Suprapubic skin (tissue), 4 donors: ENCODE data around the gene CYP27A1. TPM values are rescaled to one million over a fixed set of nuclear protein-coding genes. Genes with fewer than 3 reads are reported as not detected.

ENCODE experiments used
- DNase-seq, 2 donors: peaks; one replicate each; pipeline ENCODE4 v3.0.0-alpha.2; 2019; ENCODE audit warnings: low spot score in 2 of 2
- H3K27ac ChIP-seq: fragments of 200-600 bp; sonication (generic); one replicate; pipeline ENCODE4 v1.5.1; 2019
- H3K27me3 ChIP-seq: fragments of 200-600 bp; sonication (generic); one replicate; pipeline ENCODE4 v1.5.1; 2019
- H3K36me3 ChIP-seq: fragments of 200-600 bp; sonication (generic); one replicate; pipeline ENCODE4 v1.5.1; 2019
- H3K4me1 ChIP-seq: fragments of 200-600 bp; sonication (generic); one replicate; pipeline ENCODE4 v1.5.1; 2019
- H3K4me3 ChIP-seq: fragments of 200-600 bp; sonication (generic); one replicate; pipeline ENCODE4 v1.5.1; 2019; ENCODE audit warnings: mild to moderate bottlenecking
- H3K9me3 ChIP-seq: fragments of 200-600 bp; sonication (generic); one replicate; pipeline ENCODE4 v1.5.1; 2019
- CTCF ChIP-seq, 2 donors: fragments of 200-600 bp in 1 of 2; fragments of 450-650 bp in 1 of 2; sonication (generic) in 1 of 2; IDR thresholded peaks; one replicate each; pipeline ENCODE4 v1.5.1; 2016 to 2019; ENCODE audit warnings: antibody characterized with exemption in 2 of 2, mild to moderate bottlenecking in 1 of 2, moderate library complexity in 1 of 2
- EP300 ChIP-seq: sonication (generic); formaldehyde crosslinking; IDR thresholded peaks from one replicate; pipeline ENCODE4 v1.6.1; 2017; ENCODE audit warnings: antibody characterized with exemption
- POLR2A ChIP-seq, 2 donors: fragments of 450-650 bp; IDR thresholded peaks; one replicate each; pipeline ENCODE4 v1.6.1; 2017; ENCODE audit warnings: antibody characterized with exemption in 2 of 2, mild to moderate bottlenecking in 2 of 2, moderate library complexity in 2 of 2
- POLR2AphosphoS5 ChIP-seq, 3 donors: sonication (generic); formaldehyde crosslinking; IDR thresholded peaks; one replicate each; pipeline ENCODE4 v1.6.1; 2017; ENCODE audit warnings: antibody characterized with exemption in 3 of 3
- WGBS: methylation state at CpG from one replicate; pipeline ENCODE4 v1.1.5; 2018; 5-methylcytosine and 5-hydroxymethylcytosine counted together
- total RNA-seq, 4 donors: library from RNA; depleted of rRNA; stranded (reverse); fragments of >200 nt; gene quantifications; one replicate each; pipeline ENCODE4 v1.1.0, GENCODE V29; 2016

The CYP27A1 gene
- total RNA-seq, 4 donors from 2014 or later, result 17.4 to 30.7 (median 21.8) TPM

GRCh38 chr2:218854860-218855259 is 72.9 kb downstream of the CYP27A1 start:
- H3K4me3 ChIP-seq, result no peak overlapping the region
- DNase-seq, result peak in 1 of 2 donors; percentile 72
- TF ChIP-seq CTCF (IDR thresholded peaks at IDR 0.05), result no peak
- TF ChIP-seq EP300, result no peak
- TF ChIP-seq POLR2A (IDR thresholded peaks at IDR 0.05), result no peak
- 61% methylated on average over 5 of the region's 5 CpGs for WGBS
- peaks cover 62% of the 10 kb centered on the region for H3K27me3 ChIP-seq
- H3K27ac ChIP-seq, result no peak overlapping the region
- H3K9me3 ChIP-seq, result no peaks in the 10 kb centered on the region
- H3K4me1 ChIP-seq, result peaks cover 27% of the 10 kb centered on the region
- no peaks in the 10 kb centered on the region for H3K36me3 ChIP-seq

DNA sequence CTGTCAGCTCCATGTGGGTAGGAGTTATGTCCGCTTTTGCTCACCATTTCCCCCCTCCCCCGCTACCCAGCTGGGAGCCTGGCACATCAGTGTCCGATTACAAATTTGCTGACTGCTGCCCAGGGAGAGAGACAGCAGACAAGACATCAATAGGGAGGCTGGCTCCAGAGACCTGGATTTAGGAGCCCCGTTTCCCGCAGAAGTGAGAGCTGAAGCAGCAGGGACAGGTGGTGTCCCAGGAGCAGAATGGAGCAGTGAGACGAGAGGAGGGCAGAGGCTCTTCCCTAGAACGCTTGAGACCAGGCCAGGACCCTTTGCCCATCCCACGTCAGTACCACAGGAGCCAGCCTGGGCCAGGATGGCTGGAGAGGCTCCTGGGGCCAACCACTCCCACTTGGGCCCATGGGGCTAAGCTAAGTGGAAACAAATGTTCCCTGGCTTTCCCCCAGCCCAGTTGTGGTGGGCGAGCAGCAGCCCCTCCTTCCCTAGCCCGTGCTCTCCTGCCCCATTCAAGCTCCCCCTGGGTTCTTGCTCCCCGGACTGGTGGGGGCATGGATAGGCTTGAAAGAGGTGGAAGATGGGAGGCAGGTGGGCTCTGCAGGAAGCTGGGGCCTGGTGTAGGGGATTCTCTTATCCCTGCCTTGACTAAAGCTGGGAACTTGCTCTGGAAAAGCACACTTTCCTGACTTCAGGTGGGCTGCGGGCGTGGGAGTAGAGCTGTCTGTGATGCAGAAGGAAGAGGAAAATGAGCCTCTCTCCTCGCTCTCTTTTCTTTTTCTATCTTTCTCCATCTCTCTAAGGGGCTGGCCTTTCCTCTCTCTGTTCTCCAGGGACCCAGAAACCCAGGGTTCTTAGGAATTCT is 73.6 kb downstream of the CYP27A1 start:
- Histone ChIP-seq H3K27me3 (peaks cover 69% of the 10 kb centered on the region), H3K4me1 (peaks cover 33% of the 10 kb centered on the region), H3K4me3 (no peak overlapping the region), H3K36me3 (no peaks in the 10 kb centered on the region), H3K27ac (no peak overlapping the region), H3K9me3 (no peaks in the 10 kb centered on the region)
- TF ChIP-seq POLR2A (IDR thresholded peaks at IDR 0.05) (no peak), POLR2AphosphoS5 (IDR thresholded peaks at IDR 0.05) (no peak), CTCF (IDR thresholded peaks at IDR 0.05) (no peak), EP300 (no peak)
- peak; percentile 29 to 52 for DNase-seq
- 70% methylated on average over 13 of the region's 14 CpGs for WGBS

DNA sequence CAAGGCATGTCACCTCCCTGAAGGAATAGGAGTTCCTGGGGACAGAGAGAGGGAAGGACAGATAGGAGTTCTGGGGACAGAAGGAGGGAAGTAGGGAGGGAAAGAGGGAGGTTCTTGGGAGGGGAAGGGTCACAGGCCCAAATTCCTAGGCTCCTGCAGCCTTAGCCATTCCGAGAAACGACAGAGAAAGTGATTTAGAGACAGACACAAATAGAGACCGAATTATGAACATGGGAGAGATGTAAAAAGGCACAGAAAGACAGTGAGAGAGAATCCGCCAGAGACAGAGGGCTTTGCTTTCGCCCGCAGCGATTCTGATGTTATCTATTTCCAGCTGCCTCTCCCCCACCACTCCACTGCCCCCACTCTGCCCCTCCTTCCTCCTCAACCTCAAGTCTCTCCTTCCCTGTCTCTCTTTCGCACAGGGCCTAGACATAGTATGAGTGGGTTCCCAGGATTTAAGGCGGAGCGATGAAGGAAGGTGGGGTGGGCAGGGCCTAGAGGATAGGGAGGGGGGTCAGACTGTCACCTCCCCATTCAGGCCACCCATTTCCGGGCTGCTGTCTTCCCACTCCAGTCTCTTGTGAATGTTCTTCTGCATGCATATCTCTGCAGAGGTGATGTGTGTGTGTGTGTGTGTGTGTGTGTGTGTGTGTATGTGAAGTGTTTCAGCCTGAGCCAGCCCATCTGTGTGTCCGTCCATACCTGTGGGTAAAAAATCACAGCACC is 74.4 kb downstream of the CYP27A1 start:
- WGBS, result 45% methylated on average over 12 of the region's 12 CpGs
- Histone ChIP-seq H3K27ac (no peak overlapping the region), H3K4me1 (peaks cover 41% of the 10 kb centered on the region), H3K4me3 (no peak overlapping the region), H3K9me3 (no peaks in the 10 kb centered on the region), H3K36me3 (no peaks in the 10 kb centered on the region), H3K27me3 (peaks cover 70% of the 10 kb centered on the region)
- peak; percentile 29 to 41 for DNase-seq
- TF ChIP-seq POLR2A (IDR thresholded peaks at IDR 0.05) (no peak), POLR2AphosphoS5 (IDR thresholded peaks at IDR 0.05) (no peak), CTCF (IDR thresholded peaks at IDR 0.05) (no peak), EP300 (no peak)

- DNase-seq, result peak; percentile 27 to 31
- Histone ChIP-seq H3K27ac (no peak overlapping the region), H3K27me3 (peaks cover 71% of the 10 kb centered on the region), H3K9me3 (no peaks in the 10 kb centered on the region), H3K4me3 (no peak overlapping the region), H3K4me1 (peaks cover 41% of the 10 kb centered on the region), H3K36me3 (no peaks in the 10 kb centered on the region)
- no peak for TF ChIP-seq EP300
- TF ChIP-seq CTCF (IDR thresholded peaks at IDR 0.05), result no peak
- TF ChIP-seq POLR2AphosphoS5 (IDR thresholded peaks at IDR 0.05), result no peak
- whole genome bisulfite sequencing, result 92% methylated on average over 1 of the region's 1 CpG
Measured at GRCh38 chr2:218856896-218857243, 74.9 kb downstream of the CYP27A1 start.
